Nephron progenitor cell (in vitro differentiated cells): ENCODE results near the gene AADAC.
"Not testable (repeated sequence)": the region's sequence is repeated elsewhere in the genome, so short reads cannot be mapped to it uniquely, and the experiment has no call there.

Experiments used
- DNase-seq: peaks from one replicate; pipeline ENCODE4 v3.0.0; 2021
- H3K27ac Mint-ChIP-seq: 2 replicates; pipeline ENCODE4 v1.8.0; 2021; ENCODE audit warnings: mild to moderate bottlenecking, moderate library complexity, mixed read lengths
- H3K27me3 Mint-ChIP-seq: 2 replicates; pipeline ENCODE4 v1.8.0; 2021; ENCODE audit warnings: mild to moderate bottlenecking, low read depth, mixed read lengths; ENCODE audit not compliant: poor library complexity
- H3K36me3 Mint-ChIP-seq: 2 replicates; pipeline ENCODE4 v1.8.0; 2021; ENCODE audit warnings: low read depth, mixed read lengths
- H3K4me1 Mint-ChIP-seq: 2 replicates; pipeline ENCODE4 v1.8.0; 2021; ENCODE audit warnings: mixed read lengths
- H3K4me3 Mint-ChIP-seq: 2 replicates; pipeline ENCODE4 v1.8.0; 2021; ENCODE audit warnings: mild to moderate bottlenecking, moderate library complexity, mixed read lengths
- H3K9me3 Mint-ChIP-seq: 2 replicates; pipeline ENCODE4 v1.8.0; 2021; ENCODE audit warnings: mild to moderate bottlenecking, moderate library complexity, mixed read lengths
- CTCF ChIP-seq: fragments of 200-600 bp; sonication (generic); IDR thresholded peaks from 2 replicates; pipeline ENCODE4 v1.5.0; 2021; ENCODE audit warnings: antibody characterized with exemption

The AADAC gene

DNA sequence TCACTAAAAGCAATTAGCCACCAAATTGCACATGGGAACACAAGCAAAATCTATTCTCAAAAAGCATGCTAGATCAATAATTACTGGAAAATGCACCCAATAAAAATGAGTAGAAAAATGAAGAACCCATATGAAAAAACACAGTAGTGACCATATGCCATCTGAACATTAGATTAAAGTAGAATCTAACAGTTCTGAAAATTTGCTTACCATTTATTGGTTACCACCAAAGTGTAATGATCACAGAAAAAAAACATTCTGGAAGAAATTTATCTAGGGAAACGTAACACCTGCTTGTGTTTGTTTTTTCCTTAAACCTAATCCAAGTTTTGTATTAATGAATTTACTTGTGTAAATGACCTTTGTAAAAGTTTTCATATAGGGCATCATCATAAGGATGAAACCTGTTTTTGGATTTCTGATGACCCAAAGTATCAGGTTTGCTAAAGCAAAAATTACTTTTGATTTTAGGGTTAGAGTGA, 37.6 kb upstream of the AADAC start:
- Mint-ChIP-seq H3K36me3 (no peaks in the 10 kb centered on the region), H3K27me3 (no peaks in the 10 kb centered on the region), H3K9me3 (no peaks in the 10 kb centered on the region), H3K4me3 (no peak overlapping the region), H3K27ac (no peak overlapping the region), H3K4me1 (no peaks in the 10 kb centered on the region)
- no peak for DNase-seq
- no peak for TF ChIP-seq CTCF

- H3K9me3 Mint-ChIP-seq: no peaks in the 10 kb centered on the region
- H3K4me1 Mint-ChIP-seq: no peaks in the 10 kb centered on the region
- no peak overlapping the region for H3K4me3 Mint-ChIP-seq
Observed at GRCh38 chr3:151777880-151778279, 36.0 kb upstream of the AADAC start.

DNA sequence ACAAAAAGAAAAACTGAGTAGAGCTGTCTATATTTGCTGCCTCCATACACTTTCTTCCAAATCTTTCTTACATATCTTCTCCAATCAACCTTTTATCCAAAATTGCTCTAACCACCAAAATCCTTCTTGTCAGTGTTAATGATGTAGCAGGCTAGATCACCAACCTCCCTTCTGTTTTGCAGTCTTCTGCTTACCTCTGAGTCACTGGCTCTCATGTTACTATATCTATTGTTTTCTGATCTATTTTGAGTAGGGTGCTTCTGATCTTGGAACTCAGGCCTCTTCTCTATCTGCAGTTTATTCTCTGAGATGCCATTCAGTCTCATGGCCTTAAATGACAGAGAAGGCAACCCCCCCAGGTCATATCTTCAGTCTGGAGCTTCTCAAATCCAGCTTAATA, 26.3 kb upstream of the AADAC start:
- H3K9me3 Mint-ChIP-seq: peaks cover 5% of the 10 kb centered on the region
- no peak for DNase-seq
- no peak overlapping the region for H3K27ac Mint-ChIP-seq
- no peaks in the 10 kb centered on the region for H3K36me3 Mint-ChIP-seq
- H3K27me3 Mint-ChIP-seq: no peaks in the 10 kb centered on the region
- H3K4me1 Mint-ChIP-seq: no peaks in the 10 kb centered on the region
- no peak overlapping the region for H3K4me3 Mint-ChIP-seq
- TF ChIP-seq CTCF: no peak

More at GRCh38 chr3:151777880-151778279, 36.0 kb upstream of the AADAC start:
- TF ChIP-seq CTCF: no peak
- DNase-seq: no peak
- H3K27ac Mint-ChIP-seq: no peak overlapping the region
- no peaks in the 10 kb centered on the region for H3K27me3 Mint-ChIP-seq
- no peaks in the 10 kb centered on the region for H3K36me3 Mint-ChIP-seq

- no peak for TF ChIP-seq CTCF
- H3K27ac Mint-ChIP-seq: no peak overlapping the region
- DNase-seq: no peak
- no peak overlapping the region for H3K4me3 Mint-ChIP-seq
- peaks cover 5% of the 10 kb centered on the region for H3K9me3 Mint-ChIP-seq
- no peaks in the 10 kb centered on the region for H3K36me3 Mint-ChIP-seq
- H3K4me1 Mint-ChIP-seq: no peaks in the 10 kb centered on the region
- H3K27me3 Mint-ChIP-seq: no peaks in the 10 kb centered on the region
Observed at GRCh38 chr3:151788401-151788800, 25.5 kb upstream of the AADAC start.

- Mint-ChIP-seq H3K27me3 (no peaks in the 10 kb centered on the region), H3K36me3 (no peaks in the 10 kb centered on the region), H3K4me3 (no peak overlapping the region), H3K9me3 (peaks cover 5% of the 10 kb centered on the region), H3K4me1 (no peaks in the 10 kb centered on the region), H3K27ac (no peak overlapping the region)
- TF ChIP-seq CTCF: no peak
- no peak for DNase-seq
Observed at GRCh38 chr3:151789853-151790463, 24.0 kb upstream of the AADAC start.

DNA sequence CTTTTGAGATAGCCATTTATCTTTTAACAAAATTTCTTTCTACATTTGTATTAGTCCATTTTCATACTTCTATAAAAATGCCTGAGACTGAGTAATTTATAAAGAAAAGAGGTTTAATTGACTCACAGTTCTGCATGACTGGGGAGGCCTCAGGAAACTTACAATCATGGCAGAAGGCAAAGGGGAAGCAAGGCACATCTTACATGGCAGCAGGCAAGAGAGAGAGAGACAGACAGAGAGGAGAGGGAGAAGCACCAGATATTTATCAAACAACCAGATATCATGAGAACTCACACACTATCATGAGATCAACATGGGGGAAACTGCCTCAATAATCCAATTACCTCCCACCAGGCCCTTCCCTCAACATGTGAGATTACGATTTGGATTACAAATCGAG, 23.2 kb upstream of the AADAC start:
- not testable (repeated sequence) for H3K9me3 Mint-ChIP-seq, H3K4me1 Mint-ChIP-seq, DNase-seq, H3K4me3 Mint-ChIP-seq, H3K27me3 Mint-ChIP-seq, H3K27ac Mint-ChIP-seq, H3K36me3 Mint-ChIP-seq
